OCI-LY1 (cell line): Measurements from ENCODE around the gene HOXC10.

Experiments
- H2AFZ ChIP-seq: fragments of 200-600 bp; sonication (generic), shearing (Covaris generic); 2 replicates; pipeline ENCODE4 v1.6.0; 2014; ENCODE audit warnings: antibody characterized with exemption, mild to moderate bottlenecking, low read length
- H3F3A ChIP-seq: fragments of 200-600 bp; sonication (generic), shearing (Covaris generic); 2 replicates; pipeline ENCODE4 v1.6.0; 2014; ENCODE audit warnings: mild to moderate bottlenecking, antibody characterized with exemption, low read length, moderate library complexity; ENCODE audit not compliant: insufficient read depth
- H3K27ac ChIP-seq: fragments of 200-600 bp; sonication (generic); 2 replicates; pipeline ENCODE4 v1.5.1; 2014; ENCODE audit warnings: low read length, mixed run types, mild to moderate bottlenecking, low read depth; ENCODE audit not compliant: poor library complexity, severe bottlenecking
- H3K27me3 ChIP-seq: fragments of 200-600 bp; sonication (generic); 2 replicates; pipeline ENCODE4 v1.6.0; 2014; ENCODE audit warnings: antibody characterized with exemption, mild to moderate bottlenecking, low read length, moderate library complexity; ENCODE audit not compliant: insufficient read depth
- H3K36me3 ChIP-seq: fragments of 200-600 bp; sonication (generic); 2 replicates; pipeline ENCODE4 v1.6.1; 2014; ENCODE audit warnings: mild to moderate bottlenecking, antibody characterized with exemption, low read length, moderate library complexity, mixed read lengths; ENCODE audit not compliant: insufficient read depth
- H3K4me1 ChIP-seq: fragments of 200-600 bp; sonication (generic); 2 replicates; pipeline ENCODE4 v1.5.1; 2014; ENCODE audit warnings: mild to moderate bottlenecking, low read length, moderate library complexity; ENCODE audit not compliant: insufficient read depth, severe bottlenecking
- H3K4me2 ChIP-seq: fragments of 200-600 bp; sonication (generic), shearing (Covaris generic); 2 replicates; pipeline ENCODE4 v1.6.1; 2014; ENCODE audit warnings: low read length
- H3K4me3 ChIP-seq: fragments of 200-600 bp; sonication (generic); 2 replicates; pipeline ENCODE4 v1.5.1; 2014; ENCODE audit warnings: low read length, low read depth, mild to moderate bottlenecking, mixed read lengths; ENCODE audit not compliant: poor library complexity, severe bottlenecking
- H3K79me2 ChIP-seq: fragments of 200-600 bp; shearing (Covaris generic); 2 replicates; pipeline ENCODE4 v1.6.1; 2016; ENCODE audit warnings: mixed run types, low read length, mixed read lengths; ENCODE audit not compliant: insufficient read depth
- H3K9ac ChIP-seq: fragments of 200-600 bp; sonication (generic), shearing (Covaris generic); 2 replicates; pipeline ENCODE4 v1.6.1; 2014; ENCODE audit warnings: mild to moderate bottlenecking, low read length, mixed read lengths
- H3K9me2 ChIP-seq: fragments of 200-600 bp; sonication (generic), shearing (Covaris generic); 2 replicates; pipeline ENCODE4 v1.6.1; 2014; ENCODE audit warnings: low read depth, mild to moderate bottlenecking, low read length, mixed read lengths
- H3K9me3 ChIP-seq: fragments of 200-600 bp; shearing (Covaris generic); 2 replicates; pipeline ENCODE4 v1.6.1; 2014; ENCODE audit warnings: low read length, mixed read lengths
- H4K20me1 ChIP-seq: fragments of 200-600 bp; sonication (generic), shearing (Covaris generic); 2 replicates; pipeline ENCODE4 v1.6.0; 2016; ENCODE audit warnings: mild to moderate bottlenecking, low read length; ENCODE audit not compliant: insufficient read depth
- CTCF ChIP-seq: fragments of 200-600 bp; sonication (generic), shearing (Covaris generic); IDR thresholded peaks from 2 replicates; pipeline ENCODE4 v1.5.1; 2017; ENCODE audit warnings: mild to moderate bottlenecking, antibody characterized with exemption, low read length, moderate library complexity, mixed read lengths
- EZH2 ChIP-seq: fragments of 200-600 bp; sonication (generic), shearing (Covaris generic); IDR thresholded peaks from 2 replicates; pipeline ENCODE4 v1.8.0; 2017; ENCODE audit warnings: borderline replicate concordance, mixed run types, mild to moderate bottlenecking, antibody characterized with exemption, low read length, moderate library complexity, mixed read lengths

Gene HOXC10

GRCh38 chr12:53947743-53948142, 37.2 kb upstream of the HOXC10 start:
- Histone ChIP-seq H3K27me3 (no peaks in the 10 kb centered on the region), H3K9me3 (no peaks in the 10 kb centered on the region), H3K9ac (no peak overlapping the region), H4K20me1 (no peaks in the 10 kb centered on the region), H3K9me2 (no peaks in the 10 kb centered on the region), H3K4me2 (no peak overlapping the region), H3K36me3 (no peaks in the 10 kb centered on the region), H3K27ac (no peak overlapping the region), H3K4me3 (no peak overlapping the region), H3K4me1 (no peaks in the 10 kb centered on the region), H2AFZ (no peak overlapping the region), H3K79me2 (no peaks in the 10 kb centered on the region), H3F3A (no peaks in the 10 kb centered on the region)
- TF ChIP-seq EZH2 (no peak), CTCF (no peak)

- Histone ChIP-seq H3K4me2 (no peak overlapping the region), H3K4me3 (no peak overlapping the region), H3K79me2 (no peaks in the 10 kb centered on the region), H3F3A (no peaks in the 10 kb centered on the region), H3K9me2 (no peaks in the 10 kb centered on the region), H4K20me1 (no peaks in the 10 kb centered on the region), H3K9ac (no peak overlapping the region), H3K27ac (no peak overlapping the region), H3K9me3 (no peaks in the 10 kb centered on the region), H2AFZ (no peak overlapping the region), H3K27me3 (no peaks in the 10 kb centered on the region), H3K36me3 (no peaks in the 10 kb centered on the region), H3K4me1 (no peaks in the 10 kb centered on the region)
- TF ChIP-seq CTCF (no peak), EZH2 (no peak)
These were observed 36.0 kb upstream of the HOXC10 start for GRCh38 chr12:53948650-53949593.

- H3K4me2 ChIP-seq = no peak overlapping the region
- no peak for TF ChIP-seq EZH2
- no peak for TF ChIP-seq CTCF
- H4K20me1 ChIP-seq = no peaks in the 10 kb centered on the region
- no peaks in the 10 kb centered on the region for H3K27me3 ChIP-seq
- no peaks in the 10 kb centered on the region for H3F3A ChIP-seq
- no peaks in the 10 kb centered on the region for H3K9me3 ChIP-seq
- no peak overlapping the region for H3K4me3 ChIP-seq
- no peaks in the 10 kb centered on the region for H3K36me3 ChIP-seq
- no peak overlapping the region for H2AFZ ChIP-seq
- no peaks in the 10 kb centered on the region for H3K79me2 ChIP-seq
- H3K4me1 ChIP-seq = no peaks in the 10 kb centered on the region
- no peak overlapping the region for H3K9ac ChIP-seq
- no peaks in the 10 kb centered on the region for H3K9me2 ChIP-seq
- H3K27ac ChIP-seq = no peak overlapping the region
These were observed 35.1 kb upstream of the HOXC10 start for GRCh38 chr12:53949631-53950436.
